Subcutaneous adipose tissue (tissue), 4 donors: ENCODE results near the gene BRIP1. TPM values are rescaled to one million over a fixed set of nuclear protein-coding genes. Genes with fewer than 3 reads are reported as not detected.

Experiments
- total RNA-seq, 4 donors: library from RNA; depleted of rRNA; stranded (reverse); fragments of >200 nt; gene quantifications; one replicate each; pipeline ENCODE4 v1.1.0, GENCODE V29; 2016
- TF ChIP-seq, protein P1 (sequence below): fragments of 450-650 bp; IDR thresholded peaks from one replicate; pipeline ENCODE4 v1.5.1; 2016; ENCODE audit warnings: low read depth, mild to moderate bottlenecking, control low read depth, antibody characterized with exemption, moderate library complexity

BRIP1 gene
- total RNA-seq, 4 donors from 2014 or later = 0.33 to 1.1 (median 0.98) TPM

DNA sequence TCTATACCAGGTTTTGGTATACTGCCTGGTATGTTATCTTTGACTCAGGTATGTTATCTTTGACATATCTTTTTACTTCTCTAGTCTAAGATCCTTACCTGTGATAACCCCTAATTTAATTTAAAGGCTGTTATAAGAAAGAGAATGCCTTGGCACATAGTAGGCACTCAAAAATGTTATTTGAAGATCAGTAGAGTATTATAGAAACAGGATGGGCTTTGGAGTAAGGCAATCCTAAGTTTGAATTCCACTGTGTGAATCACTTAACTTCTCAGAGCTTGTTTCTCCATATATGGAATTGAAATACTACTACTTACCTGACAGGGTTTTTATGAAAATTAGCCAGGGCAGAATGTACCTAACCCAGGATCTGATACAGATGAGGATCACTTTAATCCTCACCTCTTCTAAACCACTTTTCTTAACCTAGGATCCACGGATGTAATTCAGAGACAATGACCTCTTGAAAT is 1.2 kb downstream of the BRIP1 start:
- TF ChIP-seq, protein P1, sequence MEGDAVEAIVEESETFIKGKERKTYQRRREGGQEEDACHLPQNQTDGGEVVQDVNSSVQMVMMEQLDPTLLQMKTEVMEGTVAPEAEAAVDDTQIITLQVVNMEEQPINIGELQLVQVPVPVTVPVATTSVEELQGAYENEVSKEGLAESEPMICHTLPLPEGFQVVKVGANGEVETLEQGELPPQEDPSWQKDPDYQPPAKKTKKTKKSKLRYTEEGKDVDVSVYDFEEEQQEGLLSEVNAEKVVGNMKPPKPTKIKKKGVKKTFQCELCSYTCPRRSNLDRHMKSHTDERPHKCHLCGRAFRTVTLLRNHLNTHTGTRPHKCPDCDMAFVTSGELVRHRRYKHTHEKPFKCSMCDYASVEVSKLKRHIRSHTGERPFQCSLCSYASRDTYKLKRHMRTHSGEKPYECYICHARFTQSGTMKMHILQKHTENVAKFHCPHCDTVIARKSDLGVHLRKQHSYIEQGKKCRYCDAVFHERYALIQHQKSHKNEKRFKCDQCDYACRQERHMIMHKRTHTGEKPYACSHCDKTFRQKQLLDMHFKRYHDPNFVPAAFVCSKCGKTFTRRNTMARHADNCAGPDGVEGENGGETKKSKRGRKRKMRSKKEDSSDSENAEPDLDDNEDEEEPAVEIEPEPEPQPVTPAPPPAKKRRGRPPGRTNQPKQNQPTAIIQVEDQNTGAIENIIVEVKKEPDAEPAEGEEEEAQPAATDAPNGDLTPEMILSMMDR = no peak

DNA sequence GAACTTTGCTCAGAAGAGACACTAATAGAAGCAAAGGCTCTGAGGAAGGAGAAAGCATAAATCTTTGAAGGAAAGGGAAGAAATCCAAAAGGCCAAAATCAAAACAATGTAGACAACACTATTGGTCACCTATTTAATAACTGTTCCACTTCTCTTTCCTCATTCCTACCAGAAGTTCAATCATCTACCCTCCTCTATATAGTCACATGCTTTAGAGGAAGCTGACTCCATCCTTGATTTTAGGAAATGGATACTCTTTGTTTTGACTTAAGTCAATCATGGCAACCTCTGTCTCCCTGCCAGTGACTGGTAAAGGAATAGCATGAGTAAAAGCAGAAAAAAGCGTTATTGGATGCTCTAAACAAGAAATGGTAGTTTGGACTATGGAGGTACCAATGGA is 7.3 kb downstream of the BRIP1 start:
- TF ChIP-seq, protein P1 = peak; percentile 89

DNA sequence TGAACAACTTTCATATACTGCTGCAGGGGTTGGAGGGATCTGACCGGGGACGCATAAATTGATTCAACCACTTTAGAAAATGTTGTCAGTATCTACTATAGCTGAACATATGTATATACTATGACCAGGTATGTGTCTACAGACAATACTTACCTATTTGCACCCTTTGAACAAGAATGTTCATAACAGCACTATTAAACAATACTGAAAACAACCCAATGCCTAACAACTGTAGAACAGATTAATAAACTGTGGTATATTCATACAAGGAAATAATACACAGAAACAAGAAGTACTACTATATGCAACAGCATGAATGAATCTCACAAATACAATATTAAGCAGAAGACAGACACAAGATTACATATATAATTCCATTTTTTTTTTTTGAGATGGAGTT is 10.5 kb downstream of the BRIP1 start:
- TF ChIP-seq, protein P1 = no peak

DNA sequence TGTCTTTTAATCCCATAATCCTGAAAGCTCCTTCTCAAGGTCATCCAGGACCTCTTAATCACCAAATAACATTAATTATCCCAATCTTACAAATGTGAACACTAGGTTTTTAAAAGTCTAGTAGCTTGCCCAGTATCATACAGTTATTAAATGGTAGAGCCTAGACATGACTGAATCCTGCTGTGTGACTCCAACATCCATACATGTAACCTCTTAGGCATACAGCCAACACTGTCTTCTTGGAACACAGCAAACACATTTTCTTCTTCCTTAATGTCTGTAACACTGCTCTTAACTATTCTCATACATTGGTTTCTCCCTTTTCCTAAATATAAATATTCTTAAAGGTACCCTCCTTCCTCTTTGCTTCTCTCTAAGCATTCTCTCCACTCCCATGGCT is 13.7 kb downstream of the BRIP1 start:
- TF ChIP-seq, protein P1 = no peak

DNA sequence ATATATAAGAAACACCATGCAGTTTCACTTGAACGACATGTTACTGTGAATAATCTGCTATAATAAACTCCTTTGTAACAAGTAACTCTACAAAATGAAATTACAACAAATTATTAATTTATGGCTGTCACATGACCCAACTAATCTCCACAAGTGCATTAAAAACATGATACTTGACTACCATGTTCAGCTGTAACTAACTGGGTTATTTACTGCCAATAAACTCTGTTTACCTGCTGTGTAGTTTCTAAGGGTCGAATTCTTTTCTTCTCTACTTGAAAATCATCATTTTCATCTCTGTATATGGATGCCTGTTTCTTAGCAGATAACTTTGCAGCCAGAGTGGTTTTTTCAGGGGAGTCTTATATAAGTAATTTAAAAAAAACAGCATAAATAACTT is 14.4 kb downstream of the BRIP1 start:
- TF ChIP-seq, protein P1 = peak; percentile 84

DNA sequence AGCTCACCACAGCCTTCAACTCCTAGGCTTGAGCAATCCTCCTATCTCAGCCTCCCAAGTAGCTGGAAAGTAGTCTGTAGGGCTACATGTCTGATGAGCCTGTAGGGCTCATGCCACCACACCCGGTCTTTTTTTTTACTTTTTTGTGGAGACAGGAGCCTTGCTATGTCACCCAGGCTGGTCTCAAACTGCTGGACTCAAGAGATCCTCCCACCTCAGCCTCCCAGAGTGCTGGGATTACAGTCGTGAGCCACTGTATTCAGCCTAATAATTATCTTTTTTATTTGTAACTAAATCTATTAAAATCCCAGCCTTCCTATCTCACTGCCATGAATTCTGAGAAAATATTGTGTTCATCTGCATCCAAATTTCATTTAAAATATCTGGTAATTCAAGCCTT is 15.1 kb downstream of the BRIP1 start:
- TF ChIP-seq, protein P1 = no peak

DNA sequence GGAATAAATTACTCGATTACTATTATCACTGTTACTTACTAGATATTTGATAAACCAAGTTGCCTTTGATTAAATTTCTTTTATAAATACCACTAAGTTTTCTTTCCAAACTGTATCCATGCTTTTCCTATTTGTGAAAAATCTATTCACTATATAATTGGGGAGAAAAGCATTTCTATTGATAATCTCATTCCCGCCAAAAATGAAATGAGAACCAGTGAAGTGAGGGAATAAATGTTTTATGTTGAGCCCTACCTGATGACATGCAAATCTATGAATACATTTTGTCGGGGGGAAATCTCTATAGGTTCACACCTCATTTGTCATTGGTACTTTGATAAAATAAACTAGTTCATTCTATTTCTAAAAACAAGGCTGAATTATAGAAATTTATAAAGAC is 15.7 kb downstream of the BRIP1 start:
- TF ChIP-seq, protein P1 = no peak
